Measurements from ENCODE around the gene INCA1. TPM values are rescaled to one million over a fixed set of nuclear protein-coding genes. Genes with fewer than 3 reads are reported as not detected.

INCA1 gene
- total RNA-seq, 2 donors from 2014 or later = 0.61 to 0.69 TPM

DNA sequence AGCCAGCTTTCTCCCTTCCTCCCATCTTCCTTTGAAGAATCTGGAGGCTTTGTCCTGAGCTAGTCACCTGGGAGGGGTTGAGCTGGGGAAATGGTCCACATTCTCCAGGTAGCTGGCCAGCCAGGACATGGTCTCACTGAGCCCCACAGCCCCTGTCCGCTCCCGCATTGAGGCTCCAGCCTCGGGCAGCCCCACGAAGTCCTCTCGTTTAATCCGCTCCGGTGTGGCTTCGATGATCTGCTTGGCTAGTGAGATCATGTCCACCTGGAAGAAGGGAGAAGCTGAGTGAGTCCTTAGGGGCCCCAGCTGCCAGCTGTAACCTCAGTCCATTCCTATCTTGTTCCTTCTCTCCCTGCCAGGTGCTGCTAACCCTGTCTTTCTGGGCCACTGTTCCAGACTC is 27.0 kb downstream of the INCA1 start:
- no peaks in the 10 kb centered on the region for H3K36me3 Mint-ChIP-seq (ENCODE audit: low read depth)
- no peaks in the 10 kb centered on the region for H3K27me3 Mint-ChIP-seq
- no peak overlapping the region for H3K4me3 Mint-ChIP-seq
- H3K27ac Mint-ChIP-seq = no peak overlapping the region
- H3K9me3 Mint-ChIP-seq = peaks cover 4% of the 10 kb centered on the region
- peaks cover 34% of the 10 kb centered on the region for H3K4me1 Mint-ChIP-seq
- no peak for ATAC-seq (replicated peaks)

DNA sequence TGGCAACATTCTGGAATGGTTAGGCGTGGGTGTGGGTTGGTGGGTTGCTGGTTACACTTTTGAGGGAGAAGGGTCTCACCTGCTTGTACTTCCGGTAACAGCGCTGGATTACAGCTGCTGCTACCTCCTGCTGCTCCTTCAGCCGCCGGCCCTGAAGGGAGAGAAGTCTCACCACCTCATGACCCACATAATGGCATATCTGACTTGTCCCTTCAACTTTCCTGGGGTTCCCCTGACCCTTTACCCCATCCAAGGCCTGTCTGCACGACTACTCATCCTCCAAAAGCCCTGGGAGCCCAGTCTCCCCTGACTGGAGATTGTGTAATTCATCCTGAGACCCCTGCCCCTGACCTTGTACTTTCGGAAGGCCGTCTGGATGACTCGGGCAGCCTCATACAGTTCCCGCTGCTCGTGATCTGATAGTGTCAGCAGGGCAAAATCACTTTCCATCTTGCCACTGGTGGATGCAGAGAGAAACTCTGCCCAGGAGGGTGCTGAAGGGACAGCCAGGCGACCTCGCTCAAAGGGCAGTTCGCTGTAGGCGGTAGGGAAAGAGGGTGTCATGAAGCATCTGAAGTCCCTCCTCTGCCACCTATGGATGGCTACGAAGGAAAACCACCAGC is 27.7 kb downstream of the INCA1 start:
- H3K27ac Mint-ChIP-seq = no peak overlapping the region
- ATAC-seq (replicated peaks) = peak; percentile 42
- H3K4me3 Mint-ChIP-seq = no peak overlapping the region
- no peaks in the 10 kb centered on the region for H3K36me3 Mint-ChIP-seq (ENCODE audit: low read depth)
- peaks cover 4% of the 10 kb centered on the region for H3K9me3 Mint-ChIP-seq
- peaks cover 33% of the 10 kb centered on the region for H3K4me1 Mint-ChIP-seq
- H3K27me3 Mint-ChIP-seq = no peaks in the 10 kb centered on the region

DNA sequence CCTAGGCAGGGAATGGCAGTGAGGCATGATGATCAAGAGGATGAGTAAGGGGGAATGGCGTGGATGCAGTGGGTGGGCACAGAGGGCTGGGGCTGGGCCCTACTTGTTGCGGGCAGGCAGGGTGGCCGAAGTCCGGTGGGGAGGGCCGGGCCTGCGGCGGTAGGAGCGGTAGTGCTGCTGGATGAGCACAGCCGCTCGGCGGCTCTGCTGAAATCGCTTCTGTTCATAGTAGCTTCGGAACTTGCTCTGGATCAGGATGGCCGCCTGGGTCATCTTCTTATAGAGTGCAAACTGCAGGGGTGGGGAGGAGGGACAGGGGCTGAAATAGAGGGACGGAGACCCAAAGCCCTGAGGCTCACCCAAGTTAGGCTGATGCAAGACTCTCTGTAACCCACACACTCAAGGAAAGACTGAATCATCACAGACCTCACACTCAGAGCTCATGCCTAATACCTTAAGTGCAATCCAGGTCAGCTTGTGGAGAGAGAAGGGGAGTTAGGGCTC is 28.2 kb downstream of the INCA1 start:
- peak; percentile 56 for ATAC-seq (replicated peaks)
- no peak overlapping the region for H3K4me3 Mint-ChIP-seq
- peaks cover 33% of the 10 kb centered on the region for H3K4me1 Mint-ChIP-seq
- H3K27me3 Mint-ChIP-seq = no peaks in the 10 kb centered on the region
- peaks cover 2% of the 10 kb centered on the region for H3K36me3 Mint-ChIP-seq (ENCODE audit: low read depth)
- H3K9me3 Mint-ChIP-seq = peaks cover 4% of the 10 kb centered on the region
- H3K27ac Mint-ChIP-seq = no peak overlapping the region

DNA sequence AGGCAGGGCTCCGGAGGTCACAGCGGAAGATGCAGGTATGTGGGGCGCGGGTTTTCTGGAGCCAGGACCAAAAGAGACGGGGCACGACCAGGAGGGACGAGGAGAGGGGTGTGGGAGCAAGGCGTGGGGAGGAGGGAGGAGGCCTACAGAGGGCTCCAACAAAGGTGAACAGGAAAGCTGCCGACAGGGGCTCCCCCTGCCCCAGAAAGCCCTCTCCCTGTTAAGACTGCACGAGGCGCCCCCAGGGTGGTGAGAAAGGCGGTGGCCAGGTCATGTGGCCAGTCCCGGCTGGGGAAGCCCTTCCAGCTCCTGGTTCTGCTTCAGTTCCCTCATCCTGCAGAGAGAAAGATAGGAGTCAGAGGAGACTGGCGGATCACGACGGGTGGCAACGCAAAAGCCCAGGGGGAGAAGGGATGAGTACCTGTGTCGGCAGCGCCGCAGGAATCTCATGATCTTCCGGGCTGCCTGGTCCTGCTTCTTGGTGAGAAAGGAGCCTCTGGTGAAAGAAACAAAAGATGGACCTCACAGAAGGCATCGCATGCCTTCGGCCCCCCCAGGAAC is 28.8 kb downstream of the INCA1 start:
- Mint-ChIP-seq H3K4me1 (peaks cover 33% of the 10 kb centered on the region), H3K27me3 (no peaks in the 10 kb centered on the region), H3K27ac (no peak overlapping the region), H3K4me3 (no peak overlapping the region), H3K36me3 (ENCODE audit: low read depth) (peaks cover 6% of the 10 kb centered on the region), H3K9me3 (peaks cover 4% of the 10 kb centered on the region)
- no peak for ATAC-seq (replicated peaks)

DNA sequence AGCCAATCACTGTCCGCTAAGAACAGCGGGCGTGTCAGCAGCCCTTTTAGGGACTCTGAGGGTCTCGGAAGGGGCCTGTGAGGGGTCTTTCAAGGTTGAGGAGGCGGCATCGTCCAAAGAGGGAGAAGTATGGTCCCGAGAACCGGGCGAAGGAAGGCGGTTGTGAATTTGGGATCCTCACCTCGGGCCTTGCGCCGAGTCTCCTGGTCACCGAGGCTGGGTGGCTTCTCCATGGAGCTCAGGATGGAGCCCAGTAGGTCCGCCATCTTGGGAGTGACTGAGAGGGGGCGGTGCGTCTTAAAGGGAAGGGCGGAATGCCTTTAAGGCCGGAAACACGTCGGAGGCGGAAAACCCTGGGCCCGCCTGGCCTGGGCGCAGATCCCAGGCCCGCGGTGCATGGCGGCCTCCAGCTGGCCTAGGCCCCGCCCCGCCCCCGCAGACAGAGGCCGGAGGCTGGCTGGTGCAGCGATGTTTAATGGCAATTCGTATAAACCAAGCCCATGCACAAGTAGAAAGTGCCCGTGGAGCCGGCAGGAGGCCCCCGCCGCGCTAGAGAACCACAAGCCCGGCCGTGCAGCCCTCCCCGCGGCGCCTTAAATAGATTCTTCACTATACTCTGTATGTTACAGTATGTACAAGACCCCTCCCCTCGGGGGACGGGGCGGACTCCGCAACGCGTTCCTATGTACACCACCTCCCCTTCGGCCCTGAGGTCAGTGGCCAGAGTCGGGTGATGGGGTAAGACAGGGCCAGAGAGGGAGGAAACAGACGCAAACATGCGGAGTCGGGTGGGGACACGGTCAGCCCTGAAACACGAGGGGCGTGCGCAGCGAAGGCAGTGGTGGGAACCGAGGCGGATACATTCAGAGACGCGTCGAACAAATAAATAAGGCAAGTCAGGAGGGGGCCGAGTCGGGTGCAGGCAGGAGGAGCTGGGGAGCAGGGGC is 29.5 kb downstream of the INCA1 start, which contains the start of gene SPAG7:
TSS of gene SPAG7 (minus strand) at position 279 of the 947 bp plus-strand sequence. CDS start at position 266, 13 bp downstream.
- Mint-ChIP-seq H3K36me3 (ENCODE audit: low read depth) (peaks cover 6% of the 10 kb centered on the region), H3K4me3 (no peak within 1 kb of the TSS), H3K9me3 (peaks cover 4% of the 10 kb centered on the region), H3K4me1 (peaks cover 33% of the 10 kb centered on the region), H3K27me3 (no peaks in the 10 kb centered on the region), H3K27ac (no peak within 1 kb of the TSS)
- ATAC-seq (replicated peaks) = peak; percentile 52

DNA sequence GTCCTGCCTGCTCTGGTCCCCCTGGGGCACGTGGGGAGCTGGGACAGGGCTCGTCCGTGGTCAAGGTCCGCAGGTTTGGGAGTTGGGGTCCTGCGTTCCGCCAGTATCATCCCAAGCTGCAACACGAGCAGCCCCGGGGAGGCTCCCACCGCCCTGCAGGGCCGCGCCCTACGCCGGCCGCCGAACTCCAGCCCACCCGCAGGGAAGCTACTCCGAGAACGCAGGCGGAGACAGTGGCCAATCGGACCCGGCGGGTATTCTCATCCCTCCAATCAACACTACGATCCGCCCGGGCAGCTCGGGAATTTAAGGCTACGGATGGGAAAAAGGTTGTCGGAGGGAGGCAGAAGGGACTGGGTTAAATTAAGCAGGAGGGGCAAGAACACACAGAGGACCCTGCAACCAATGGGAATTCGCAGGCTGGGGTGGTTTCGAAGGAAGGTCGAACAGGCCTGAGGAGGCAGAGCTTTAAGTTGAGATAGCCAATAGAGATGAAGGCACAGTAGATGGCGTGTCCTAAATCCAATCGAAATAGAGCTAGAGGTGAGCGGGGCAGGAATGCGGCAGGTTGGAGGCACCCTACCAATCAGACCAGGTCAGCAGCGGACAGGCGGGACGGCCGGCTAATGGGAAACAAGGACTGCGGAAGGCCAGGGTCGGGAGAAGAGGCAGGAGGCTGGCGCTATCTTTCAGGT is 30.3 kb downstream of the INCA1 start:
- no peaks in the 10 kb centered on the region for H3K27me3 Mint-ChIP-seq
- H3K4me3 Mint-ChIP-seq = no peak overlapping the region
- peak; percentile 80 for ATAC-seq (replicated peaks)
- peaks cover 4% of the 10 kb centered on the region for H3K9me3 Mint-ChIP-seq
- no peak overlapping the region for H3K27ac Mint-ChIP-seq
- H3K36me3 Mint-ChIP-seq (ENCODE audit: low read depth) = peaks cover 6% of the 10 kb centered on the region
- H3K4me1 Mint-ChIP-seq = peaks cover 33% of the 10 kb centered on the region

DNA sequence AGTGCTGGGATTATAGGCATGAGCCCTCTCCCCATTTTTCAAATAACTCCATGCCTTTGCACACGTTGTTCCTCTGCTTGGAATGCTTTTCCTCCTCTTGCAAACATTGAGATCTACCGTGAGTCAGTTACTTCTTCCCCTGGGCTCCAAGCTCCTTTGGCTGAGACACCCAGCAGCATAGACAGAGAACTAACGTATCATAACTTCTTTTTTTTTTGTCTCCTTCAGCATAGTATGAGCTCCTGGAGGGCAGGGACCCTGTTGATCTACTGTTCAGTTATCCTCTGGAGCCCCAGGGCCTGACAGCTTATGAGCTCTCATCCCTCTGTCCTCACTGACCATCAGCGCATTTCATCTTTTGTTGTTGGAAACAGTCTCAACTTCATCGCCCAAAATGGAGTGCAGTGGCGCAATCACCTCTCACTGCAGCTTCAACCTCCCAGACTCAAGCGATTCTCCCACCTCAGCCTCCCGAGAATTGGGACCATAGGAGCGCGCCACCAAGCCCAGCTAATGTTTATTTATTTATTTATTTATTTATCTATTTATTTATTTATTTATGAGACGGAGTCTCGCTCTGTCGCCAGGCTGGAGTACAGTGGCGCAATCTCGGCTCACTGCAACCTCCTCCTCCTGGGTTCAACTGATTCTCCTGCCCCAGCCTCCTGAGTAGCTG is 31.9 kb downstream of the INCA1 start:
- H3K36me3 Mint-ChIP-seq (ENCODE audit: low read depth) = peaks cover 13% of the 10 kb centered on the region
- no peak for ATAC-seq (replicated peaks)
- peak overlapping the region; percentile 18 for H3K4me3 Mint-ChIP-seq
- peaks cover 4% of the 10 kb centered on the region for H3K9me3 Mint-ChIP-seq
- peaks cover 29% of the 10 kb centered on the region for H3K4me1 Mint-ChIP-seq
- no peaks in the 10 kb centered on the region for H3K27me3 Mint-ChIP-seq
- H3K27ac Mint-ChIP-seq = peak overlapping the region; percentile 28

DNA sequence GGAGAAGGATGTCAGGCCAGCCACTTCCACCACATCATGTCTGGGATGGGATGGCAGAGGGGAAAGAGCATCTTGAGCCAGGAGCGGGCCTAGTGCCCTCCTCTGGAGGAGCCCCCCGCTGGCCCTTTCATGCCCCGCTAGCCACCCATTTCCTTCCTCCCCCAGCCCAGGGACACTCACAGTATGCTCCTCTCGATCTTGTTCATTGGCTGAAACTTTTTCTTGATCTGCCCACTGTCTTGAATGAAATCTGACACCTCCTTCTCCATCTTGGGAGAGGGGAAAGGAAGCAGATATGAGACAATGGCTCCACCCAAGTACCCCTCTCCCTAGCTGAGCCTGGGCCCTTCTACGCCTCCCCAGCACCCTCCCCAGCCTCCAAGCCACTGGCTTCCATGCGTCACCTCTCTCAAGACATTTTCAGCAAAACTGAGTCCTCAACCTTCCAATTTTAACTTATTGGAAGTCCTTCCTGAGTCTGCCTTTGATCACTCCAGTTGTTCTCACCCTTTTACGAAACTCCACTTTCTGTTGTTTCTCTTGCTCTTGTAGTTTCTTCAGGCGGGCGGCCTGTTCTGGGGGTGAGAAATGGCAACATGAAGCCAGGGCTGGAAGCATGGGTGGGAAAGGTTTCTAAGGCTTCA is 36.9 kb downstream of the INCA1 start:
- peaks cover 18% of the 10 kb centered on the region for H3K4me1 Mint-ChIP-seq
- H3K27ac Mint-ChIP-seq = peak overlapping the region; percentile 25
- no peak for ATAC-seq (replicated peaks)
- H3K9me3 Mint-ChIP-seq = no peaks in the 10 kb centered on the region
- peaks cover 34% of the 10 kb centered on the region for H3K36me3 Mint-ChIP-seq (ENCODE audit: low read depth)
- H3K4me3 Mint-ChIP-seq = no peak overlapping the region
- H3K27me3 Mint-ChIP-seq = no peaks in the 10 kb centered on the region

DNA sequence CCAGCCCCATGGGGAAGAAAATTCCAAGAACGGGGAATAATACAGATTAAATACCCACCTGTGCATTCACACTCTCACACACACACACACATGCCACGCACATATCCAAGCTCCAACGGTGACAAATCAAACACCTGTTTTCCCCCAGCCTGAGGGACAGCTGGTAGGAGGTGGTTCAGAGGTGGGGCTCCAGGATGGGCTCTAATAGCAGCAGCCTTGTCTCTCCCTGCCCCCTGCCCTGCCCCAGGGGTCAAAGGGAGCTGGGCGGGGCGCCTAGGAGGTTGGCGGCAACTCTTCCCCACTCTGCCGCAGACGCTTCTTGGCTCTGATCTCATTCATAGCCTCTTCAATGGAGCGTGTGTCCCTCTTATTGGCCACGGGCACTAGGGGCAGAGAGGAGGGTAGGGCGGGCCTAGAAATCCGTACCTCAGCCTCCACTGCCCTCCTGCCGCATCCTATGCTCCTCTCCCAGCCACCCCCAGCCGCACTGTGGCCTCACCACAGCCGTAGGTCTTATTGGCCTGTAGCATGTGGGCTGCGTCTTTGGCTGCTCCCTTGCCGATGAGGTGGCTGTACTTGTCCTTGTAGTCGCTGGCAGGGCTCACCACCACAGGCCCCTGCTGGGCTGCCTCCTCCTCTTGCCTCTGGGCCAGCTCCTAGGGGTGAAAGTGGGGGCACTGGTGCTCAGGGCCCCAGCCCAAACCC is 37.9 kb downstream of the INCA1 start:
- no peak for ATAC-seq (replicated peaks)
- Mint-ChIP-seq H3K27me3 (no peaks in the 10 kb centered on the region), H3K27ac (no peak overlapping the region), H3K4me3 (no peak overlapping the region), H3K9me3 (no peaks in the 10 kb centered on the region), H3K36me3 (ENCODE audit: low read depth) (peaks cover 34% of the 10 kb centered on the region), H3K4me1 (peaks cover 14% of the 10 kb centered on the region)

DNA sequence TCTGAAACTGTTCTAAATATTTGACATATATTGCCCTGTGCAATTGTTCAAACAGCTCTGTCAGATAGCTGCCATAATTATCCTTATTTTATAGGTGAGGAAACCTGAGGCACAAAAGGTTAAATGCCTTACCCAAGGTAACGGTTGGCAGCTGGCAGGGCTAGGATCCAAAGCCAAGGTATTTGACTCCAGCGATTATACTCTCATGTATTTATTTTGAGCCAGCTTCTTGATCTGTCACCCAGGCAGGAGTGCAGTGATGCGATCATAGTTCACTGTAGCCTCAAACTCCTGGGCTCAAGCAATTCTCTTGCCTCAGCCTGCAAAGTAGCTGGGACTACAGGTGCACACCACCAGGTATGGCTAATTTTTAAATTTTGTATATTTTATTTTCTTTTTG is 39.2 kb downstream of the INCA1 start:
- H3K27me3 Mint-ChIP-seq = no peaks in the 10 kb centered on the region
- no peak overlapping the region for H3K27ac Mint-ChIP-seq
- H3K36me3 Mint-ChIP-seq (ENCODE audit: low read depth) = peaks cover 28% of the 10 kb centered on the region
- ATAC-seq (replicated peaks) = no peak
- H3K4me1 Mint-ChIP-seq = peaks cover 14% of the 10 kb centered on the region
- H3K4me3 Mint-ChIP-seq = no peak overlapping the region
- H3K9me3 Mint-ChIP-seq = no peaks in the 10 kb centered on the region

DNA sequence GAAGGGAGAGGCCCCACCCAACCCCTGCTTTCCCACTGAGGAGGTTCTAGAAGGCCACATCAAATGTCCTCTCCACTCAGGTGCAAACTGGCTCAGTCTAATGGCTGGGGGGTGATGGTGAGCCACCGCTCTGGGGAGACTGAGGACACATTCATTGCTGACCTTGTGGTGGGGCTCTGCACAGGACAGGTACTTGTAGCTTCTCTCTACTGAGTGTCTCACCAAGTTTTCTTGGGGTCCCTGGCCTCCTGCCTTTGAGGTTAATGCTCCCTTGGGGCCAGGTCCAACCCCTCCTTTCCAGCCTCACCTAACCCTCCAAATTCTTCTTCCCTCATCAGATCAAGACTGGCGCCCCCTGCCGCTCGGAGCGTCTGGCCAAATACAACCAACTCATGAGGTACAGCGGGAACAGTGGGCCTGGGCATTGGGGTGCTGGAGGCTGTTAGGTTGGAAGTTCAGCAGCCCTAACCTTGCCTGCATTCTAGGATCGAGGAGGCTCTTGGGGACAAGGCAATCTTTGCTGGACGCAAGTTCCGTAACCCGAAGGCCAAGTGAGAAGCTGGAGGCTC is 40.7 kb downstream of the INCA1 start:
- Mint-ChIP-seq H3K36me3 (ENCODE audit: low read depth) (peaks cover 28% of the 10 kb centered on the region), H3K9me3 (no peaks in the 10 kb centered on the region), H3K27me3 (no peaks in the 10 kb centered on the region), H3K4me1 (peaks cover 14% of the 10 kb centered on the region), H3K4me3 (no peak overlapping the region), H3K27ac (peak overlapping the region; percentile 31)
- ATAC-seq (replicated peaks) = no peak

DNA sequence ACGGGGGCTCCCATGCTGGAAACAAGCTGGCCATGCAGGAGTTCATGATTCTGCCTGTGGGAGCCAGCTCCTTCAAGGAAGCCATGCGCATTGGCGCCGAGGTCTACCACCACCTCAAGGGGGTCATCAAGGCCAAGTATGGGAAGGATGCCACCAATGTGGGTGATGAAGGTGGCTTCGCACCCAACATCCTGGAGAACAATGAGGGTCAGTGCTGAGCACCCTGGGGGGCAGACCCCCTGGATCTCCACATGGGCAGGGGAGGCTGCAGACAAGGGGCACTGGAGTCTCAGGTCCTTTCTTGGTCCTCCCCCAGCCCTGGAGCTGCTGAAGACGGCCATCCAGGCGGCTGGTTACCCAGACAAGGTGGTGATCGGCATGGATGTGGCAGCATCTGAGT is 42.2 kb downstream of the INCA1 start:
- H3K4me3 Mint-ChIP-seq = no peak overlapping the region
- no peak for ATAC-seq (replicated peaks)
- H3K27ac Mint-ChIP-seq = no peak overlapping the region
- no peaks in the 10 kb centered on the region for H3K27me3 Mint-ChIP-seq
- peaks cover 17% of the 10 kb centered on the region for H3K36me3 Mint-ChIP-seq (ENCODE audit: low read depth)
- H3K4me1 Mint-ChIP-seq = peaks cover 17% of the 10 kb centered on the region
- H3K9me3 Mint-ChIP-seq = no peaks in the 10 kb centered on the region
